Neural cell (in vitro differentiated cells): ENCODE results near the gene CNOT4. TPM values are rescaled to one million over a fixed set of nuclear protein-coding genes. Genes with fewer than 3 reads are reported as not detected.

Experiments used
- H2AFZ ChIP-seq: fragments of 200-600, 300-800 bp; sonication (generic), shearing (Covaris generic); 2 replicates; pipeline ENCODE4 v1.6.0; 2014; ENCODE audit warnings: low read depth, mild to moderate bottlenecking, antibody characterized with exemption, low read length, moderate library complexity
- H3F3A ChIP-seq: fragments of 200-600 bp; shearing (Covaris generic); 2 replicates; pipeline ENCODE4 v1.6.1; 2016; ENCODE audit warnings: mild to moderate bottlenecking, moderate library complexity, mixed read lengths, antibody characterized with exemption, low read length; ENCODE audit not compliant: insufficient read depth, poor library complexity, severe bottlenecking
- H3K27ac ChIP-seq: fragments of 200-600, 300-800 bp; sonication (generic), shearing (Covaris generic); 2 replicates; pipeline ENCODE4 v1.5.1; 2014; ENCODE audit warnings: mild to moderate bottlenecking, low read length, moderate library complexity
- H3K27me3 ChIP-seq: fragments of 300-800, 200-600 bp; sonication (generic), shearing (Covaris generic); 2 replicates; pipeline ENCODE4 v1.6.0; 2014; ENCODE audit warnings: mild to moderate bottlenecking, low read depth, low read length, moderate library complexity; ENCODE audit not compliant: insufficient read depth
- H3K36me3 ChIP-seq: fragments of 300-800, 200-600 bp; sonication (generic), shearing (Covaris generic); 2 replicates; pipeline ENCODE4 v1.5.1; 2014; ENCODE audit warnings: mild to moderate bottlenecking, antibody characterized with exemption, low read length, moderate library complexity; ENCODE audit not compliant: insufficient read depth
- H3K4me2 ChIP-seq: fragments of 300-800, 200-600 bp; sonication (generic), shearing (Covaris generic); 2 replicates; pipeline ENCODE4 v1.6.0; 2014; ENCODE audit warnings: mild to moderate bottlenecking, low read length
- H3K4me3 ChIP-seq: fragments of 300-800, 200-600 bp; sonication (generic), shearing (Covaris generic); 2 replicates; pipeline ENCODE4 v1.5.1; 2014; ENCODE audit warnings: mild to moderate bottlenecking, low read length, moderate library complexity
- H3K79me2 ChIP-seq: fragments of 200-600 bp; shearing (Covaris generic); replicated peaks from 2 replicates; pipeline ENCODE4 v1.6.0; 2014; ENCODE audit warnings: mild to moderate bottlenecking, low read length, moderate library complexity; ENCODE audit not compliant: insufficient read depth
- H3K9ac ChIP-seq: fragments of 300-800, 200-600 bp; sonication (generic), shearing (Covaris generic); 2 replicates; pipeline ENCODE4 v1.6.1; 2016; ENCODE audit warnings: mild to moderate bottlenecking, low read length, mixed read lengths
- H3K9me2 ChIP-seq: fragments of 200-600 bp; shearing (Covaris generic); 2 replicates; pipeline ENCODE4 v1.6.1; 2016; ENCODE audit warnings: mild to moderate bottlenecking, low read length, mixed read lengths; ENCODE audit not compliant: insufficient read depth
- H3K9me3 ChIP-seq: fragments of 200-600, 300-800 bp; sonication (generic), shearing (Covaris generic); 2 replicates; pipeline ENCODE4 v1.6.1; 2016; ENCODE audit warnings: mild to moderate bottlenecking, mixed run types, low read length, moderate library complexity, mixed read lengths
- H4K20me1 ChIP-seq: fragments of 200-600 bp; shearing (Covaris generic); 2 replicates; pipeline ENCODE4 v1.6.1; 2016; ENCODE audit warnings: mild to moderate bottlenecking, mixed run types; ENCODE audit not compliant: insufficient read depth
- EP300 ChIP-seq: fragments of 450-650 bp; conservative IDR thresholded peaks from 2 replicates; pipeline ENCODE4 v1.6.1; 2014; ENCODE audit warnings: antibody characterized with exemption, mild to moderate bottlenecking, moderate library complexity; ENCODE audit not compliant: poor library complexity, severe bottlenecking
- EZH2 ChIP-seq: fragments of 200-600, 300-800 bp; shearing (Covaris generic), sonication (generic); IDR thresholded peaks from 2 replicates; pipeline ENCODE4 v1.6.1; 2014; ENCODE audit warnings: antibody characterized with exemption, low read length, borderline replicate concordance, mild to moderate bottlenecking; ENCODE audit not compliant: insufficient read depth, poor library complexity, severe bottlenecking
- MXI1 ChIP-seq: fragments of 450-650 bp; conservative IDR thresholded peaks from 2 replicates; pipeline ENCODE4 v1.6.1; 2014; ENCODE audit warnings: antibody characterized with exemption, mild to moderate bottlenecking; ENCODE audit not compliant: poor library complexity, severe bottlenecking
- POLR2AphosphoS5 ChIP-seq: IDR thresholded peaks from 2 replicates; pipeline ENCODE4 v1.6.1; 2012
- RAD21 ChIP-seq: fragments of 450-650 bp; conservative IDR thresholded peaks from 2 replicates; pipeline ENCODE4 v1.6.1; 2014; ENCODE audit warnings: antibody characterized with exemption, mild to moderate bottlenecking, moderate library complexity
- REST ChIP-seq: IDR thresholded peaks from 2 replicates; pipeline ENCODE4 v1.6.1; 2012; ENCODE audit warnings: borderline replicate concordance
- SMC3 ChIP-seq: fragments of 450-650 bp; conservative IDR thresholded peaks from 2 replicates; pipeline ENCODE4 v1.6.1; 2014; ENCODE audit warnings: antibody characterized with exemption, mild to moderate bottlenecking, moderate library complexity; ENCODE audit not compliant: poor library complexity
- TAF1 ChIP-seq: IDR thresholded peaks from 2 replicates; pipeline ENCODE4 v1.6.1; 2012; ENCODE audit warnings: low read depth
- polyA plus RNA-seq: library from polyadenylated mRNA; depleted of rRNA; stranded (reverse); fragments of >200 nt; gene quantifications from 2 replicates; pipeline ENCODE4 v1.2.3, GENCODE V29; 2014
- TF ChIP-seq, protein P1 (sequence below): fragments of 450-650 bp; IDR thresholded peaks from 2 replicates; pipeline ENCODE4 v1.5.1; 2014; ENCODE audit warnings: antibody characterized with exemption, mild to moderate bottlenecking, moderate library complexity; ENCODE audit not compliant: poor library complexity, severe bottlenecking

Gene CNOT4
- polyA plus RNA-seq, 1 donor from 2014 or later, result 6.4 TPM

GRCh38 chr7:135348493-135348892 lies 161.4 kb downstream of the CNOT4 start:
- Histone ChIP-seq H3K4me3 (peak overlapping the region; percentile 31), H4K20me1 (no peaks in the 10 kb centered on the region), H3K9me3 (no peaks in the 10 kb centered on the region), H3F3A (no peaks in the 10 kb centered on the region), H3K4me2 (no peak overlapping the region), H3K9me2 (no peaks in the 10 kb centered on the region), H3K9ac (no peak overlapping the region), H3K36me3 (no peaks in the 10 kb centered on the region), H3K27me3 (no peaks in the 10 kb centered on the region), H2AFZ (no peak overlapping the region), H3K27ac (peak overlapping the region; percentile 71), H3K79me2 (no peaks in the 10 kb centered on the region)
- peak; percentile 48 for TF ChIP-seq POLR2AphosphoS5
- peak; percentile 5 for TF ChIP-seq EP300
- no peak for TF ChIP-seq MXI1
- no peak for TF ChIP-seq RAD21
- no peak for TF ChIP-seq REST
- no peak for TF ChIP-seq SMC3
- TF ChIP-seq TAF1, result no peak
- no peak for TF ChIP-seq EZH2
- TF ChIP-seq, protein P1, sequence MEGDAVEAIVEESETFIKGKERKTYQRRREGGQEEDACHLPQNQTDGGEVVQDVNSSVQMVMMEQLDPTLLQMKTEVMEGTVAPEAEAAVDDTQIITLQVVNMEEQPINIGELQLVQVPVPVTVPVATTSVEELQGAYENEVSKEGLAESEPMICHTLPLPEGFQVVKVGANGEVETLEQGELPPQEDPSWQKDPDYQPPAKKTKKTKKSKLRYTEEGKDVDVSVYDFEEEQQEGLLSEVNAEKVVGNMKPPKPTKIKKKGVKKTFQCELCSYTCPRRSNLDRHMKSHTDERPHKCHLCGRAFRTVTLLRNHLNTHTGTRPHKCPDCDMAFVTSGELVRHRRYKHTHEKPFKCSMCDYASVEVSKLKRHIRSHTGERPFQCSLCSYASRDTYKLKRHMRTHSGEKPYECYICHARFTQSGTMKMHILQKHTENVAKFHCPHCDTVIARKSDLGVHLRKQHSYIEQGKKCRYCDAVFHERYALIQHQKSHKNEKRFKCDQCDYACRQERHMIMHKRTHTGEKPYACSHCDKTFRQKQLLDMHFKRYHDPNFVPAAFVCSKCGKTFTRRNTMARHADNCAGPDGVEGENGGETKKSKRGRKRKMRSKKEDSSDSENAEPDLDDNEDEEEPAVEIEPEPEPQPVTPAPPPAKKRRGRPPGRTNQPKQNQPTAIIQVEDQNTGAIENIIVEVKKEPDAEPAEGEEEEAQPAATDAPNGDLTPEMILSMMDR, result no peak

- peak overlapping the region; percentile 27 for H3K9ac ChIP-seq
- H3F3A ChIP-seq, result no peaks in the 10 kb centered on the region
- H3K36me3 ChIP-seq, result no peaks in the 10 kb centered on the region
- no peaks in the 10 kb centered on the region for H3K79me2 ChIP-seq
- no peak overlapping the region for H2AFZ ChIP-seq
- H4K20me1 ChIP-seq, result no peaks in the 10 kb centered on the region
- peak overlapping the region; percentile 49 for H3K4me3 ChIP-seq
- H3K9me3 ChIP-seq, result no peaks in the 10 kb centered on the region
- H3K27me3 ChIP-seq, result no peaks in the 10 kb centered on the region
- no peak for TF ChIP-seq REST
- TF ChIP-seq EZH2, result no peak
- H3K27ac ChIP-seq, result peak overlapping the region; percentile 82
- H3K9me2 ChIP-seq, result no peaks in the 10 kb centered on the region
- H3K4me2 ChIP-seq, result no peak overlapping the region
Observed at GRCh38 chr7:135343361-135343760, 166.5 kb downstream of the CNOT4 start.
